H1 (cell line): ENCODE results near the gene FHAD1. TPM values are rescaled to one million over a fixed set of nuclear protein-coding genes. Genes with fewer than 3 reads are reported as not detected.

Experiments used
- CHD7 ChIP-seq: fragments of 300-600 bp; sonication (generic); IDR thresholded peaks from 2 replicates; pipeline ENCODE4 v1.7.1; 2012; ENCODE audit warnings: low read length, moderate library complexity, mild to moderate bottlenecking, inconsistent platforms; ENCODE audit not compliant: insufficient replicate concordance
- CTBP2 ChIP-seq: IDR thresholded peaks from 2 replicates; pipeline ENCODE4 v1.7.0; 2011; ENCODE audit warnings: borderline replicate concordance, mild to moderate bottlenecking, moderate library complexity, mixed read lengths, low read length; ENCODE audit not compliant: insufficient read depth, insufficient read length
- HDAC2 ChIP-seq, 2 experiments: fragments of 300-600 bp in 1 of 2; sonication (generic) in 1 of 2; IDR thresholded peaks; 2 replicates each; pipeline ENCODE4 v1.6.1; 2011 to 2012; ENCODE audit warnings: low read depth in 2 of 2, low read length in 2 of 2, mild to moderate bottlenecking in 2 of 2, moderate library complexity in 2 of 2, borderline replicate concordance in 1 of 2, inconsistent platforms in 1 of 2
- KDM1A ChIP-seq: fragments of 200-600, 300-600 bp; sonication (generic); IDR thresholded peaks from 2 replicates; pipeline ENCODE4 v1.7.1; 2016; ENCODE audit warnings: mild to moderate bottlenecking, low read length, borderline replicate concordance
- YY1 ChIP-seq: IDR thresholded peaks from 2 replicates; pipeline ENCODE4 v1.6.1; 2011; ENCODE audit warnings: low read depth, mild to moderate bottlenecking, low read length
- polyA plus RNA-seq, 7 experiments: library from polyadenylated mRNA; depleted of rRNA in 3 of 7; stranded (reverse) in 5 of 7; unstranded in 2 of 7; fragments of >200 nt in 5 of 7; fragments of 200-250 nt in 2 of 7; gene quantifications; 1 replicate in 5 of 7; 2 replicates in 1 of 7; 4 replicates in 1 of 7; pipeline versions ENCODE4 v1.2.1 to v1.2.3, GENCODE V29; 2011 to 2013; ENCODE audit warnings: missing spikeins in 2 of 7, mixed read lengths in 2 of 7
- total RNA-seq: library from RNA; stranded (reverse); fragmentation: NEBNext Ultra II Directional; extraction: Animal tissue kit (Norgen Biotek cat#: 25700); gene quantifications from 2 replicates; pipeline ENCODE4 v1.2.1, GENCODE V29; 2021
- TF ChIP-seq, protein P1 (sequence below): IDR thresholded peaks from 2 replicates; pipeline ENCODE4 v1.6.1; 2011; ENCODE audit warnings: low read depth, mild to moderate bottlenecking, low read length; ENCODE audit not compliant: insufficient read depth

Gene FHAD1
- total and polyA plus RNA-seq, 2 of the 8 experiments (the other 6 are each of a cell fraction or from before 2014, with no cell fraction given) = 0.39 to 0.69 TPM

- TF ChIP-seq CHD7 (no peak), HDAC2 (IDR thresholded peaks at IDR 0.05; ENCODE audit: borderline replicate concordance in 1 of 2, low read depth in 2 of 2, low read length in 2 of 2) (no peak), CTBP2 (no peak), KDM1A (no peak), YY1 (no peak)
- TF ChIP-seq, protein P1, sequence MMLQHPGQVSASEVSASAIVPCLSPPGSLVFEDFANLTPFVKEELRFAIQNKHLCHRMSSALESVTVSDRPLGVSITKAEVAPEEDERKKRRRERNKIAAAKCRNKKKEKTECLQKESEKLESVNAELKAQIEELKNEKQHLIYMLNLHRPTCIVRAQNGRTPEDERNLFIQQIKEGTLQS = no peak
These were observed 40.3 kb downstream of the FHAD1 start (continued) for GRCh38 chr1:15287035-15287979.
